IPS-11a (cell line): Measurements from ENCODE around the gene TRPM5.

Experiments
- H3K4me3 ChIP-seq: one replicate; pipeline ENCODE4 v1.5.1; 2013; ENCODE audit warnings: low read depth, low read length, control low read depth

TRPM5 gene

DNA sequence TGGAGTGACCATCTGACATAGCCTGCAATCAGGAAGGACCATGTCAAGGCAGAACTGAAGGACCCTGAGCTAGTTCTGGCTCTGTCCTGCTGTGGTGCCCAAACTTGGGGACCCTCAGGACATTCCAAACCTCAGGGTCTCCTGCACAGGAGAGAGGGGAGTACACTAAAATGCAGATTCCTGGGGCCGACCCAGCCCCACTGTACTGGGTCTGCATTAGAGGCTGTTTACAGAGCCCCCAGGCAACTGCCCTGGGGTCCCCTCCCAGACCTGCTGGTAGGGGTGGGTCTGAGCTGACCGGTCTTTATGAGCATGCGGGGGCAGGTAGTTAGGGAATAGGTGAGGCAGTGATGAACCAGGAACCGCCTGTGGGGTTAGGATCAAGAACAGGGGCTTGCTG lies 6.8 kb downstream of the TRPM5 start:
- no peak overlapping the region for H3K4me3 ChIP-seq

DNA sequence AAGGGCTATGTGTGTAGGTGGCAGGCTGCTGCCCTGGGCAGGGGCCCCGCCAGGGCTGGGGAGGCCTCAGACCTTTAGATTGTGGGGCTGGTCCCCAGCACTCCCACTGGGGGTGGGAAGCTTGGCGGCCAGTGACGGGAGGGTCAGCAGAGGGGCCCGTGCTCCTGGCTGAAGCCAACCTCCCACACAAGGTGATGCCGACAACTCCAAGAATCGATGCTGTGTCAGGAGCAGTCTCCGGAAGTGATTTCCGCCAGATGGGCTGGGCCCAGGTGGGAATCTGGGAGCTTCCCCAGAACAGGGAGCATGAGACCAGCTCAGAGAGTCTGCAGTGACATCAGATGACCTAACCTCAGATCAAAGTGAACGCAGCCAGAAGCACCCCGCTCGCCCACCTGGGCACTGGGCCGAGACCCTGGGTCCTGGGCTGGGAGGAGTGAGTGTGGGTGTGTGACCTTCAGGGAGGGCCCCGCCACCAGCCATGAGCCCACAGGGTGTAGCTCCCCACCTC lies 7.7 kb downstream of the TRPM5 start:
- no peak overlapping the region for H3K4me3 ChIP-seq

DNA sequence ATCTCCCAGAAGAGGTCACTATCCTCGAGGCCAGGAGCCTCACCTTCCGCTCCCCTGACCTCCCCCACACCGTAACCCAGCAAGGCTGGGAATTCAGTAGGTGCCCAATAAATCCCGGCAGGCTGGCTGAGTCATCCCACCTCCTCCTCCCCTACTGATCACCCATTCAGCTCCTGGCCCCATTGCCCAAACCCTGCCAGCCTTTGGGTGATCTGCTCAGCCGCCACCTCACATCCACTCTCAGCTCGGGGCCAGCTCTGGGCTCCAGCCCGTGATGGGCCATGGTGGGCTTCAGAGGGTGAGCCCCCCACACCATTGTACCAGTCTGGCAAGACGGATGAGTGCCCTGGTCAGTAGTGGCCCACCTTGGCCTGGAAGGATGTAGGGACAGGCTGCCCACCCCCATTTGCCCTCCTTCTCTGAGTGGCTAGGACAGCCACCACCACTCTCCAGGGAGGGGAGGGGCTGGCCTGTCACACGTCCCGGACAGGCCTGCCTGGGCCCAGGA lies 8.2 kb downstream of the TRPM5 start:
- no peak overlapping the region for H3K4me3 ChIP-seq

DNA sequence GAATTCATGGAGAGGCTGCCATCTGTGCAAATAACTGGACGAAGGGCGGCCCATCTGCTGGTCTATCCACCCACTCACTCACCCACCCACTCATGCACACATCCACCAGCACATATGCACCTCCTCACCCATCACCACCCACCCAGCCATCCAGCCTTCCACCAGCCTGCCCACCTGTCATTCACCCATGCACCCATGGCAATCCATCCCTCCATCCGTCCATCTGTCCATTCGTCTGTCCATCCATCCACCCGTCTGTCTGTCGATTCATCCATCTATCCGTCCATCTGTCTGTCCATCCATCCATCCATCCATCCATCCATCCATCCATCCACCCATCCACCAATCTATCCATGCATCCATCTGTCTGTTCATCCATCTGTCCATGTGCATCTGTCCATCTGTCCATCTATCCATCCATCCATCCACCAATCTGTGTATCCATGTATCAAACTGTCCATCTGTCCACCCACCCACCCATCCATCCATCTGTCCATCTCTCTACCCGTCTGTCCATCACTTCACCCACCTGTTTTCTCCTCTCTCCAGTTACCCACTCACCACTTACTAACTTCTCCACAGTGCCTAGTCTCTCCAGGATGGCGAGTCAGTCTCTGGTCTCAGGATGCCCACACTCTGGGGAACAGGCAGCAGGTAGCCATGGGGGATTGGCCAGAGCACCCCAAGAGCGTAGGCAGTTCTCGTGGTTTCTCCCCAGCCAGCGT lies 8.9 kb downstream of the TRPM5 start:
- no peak overlapping the region for H3K4me3 ChIP-seq

DNA sequence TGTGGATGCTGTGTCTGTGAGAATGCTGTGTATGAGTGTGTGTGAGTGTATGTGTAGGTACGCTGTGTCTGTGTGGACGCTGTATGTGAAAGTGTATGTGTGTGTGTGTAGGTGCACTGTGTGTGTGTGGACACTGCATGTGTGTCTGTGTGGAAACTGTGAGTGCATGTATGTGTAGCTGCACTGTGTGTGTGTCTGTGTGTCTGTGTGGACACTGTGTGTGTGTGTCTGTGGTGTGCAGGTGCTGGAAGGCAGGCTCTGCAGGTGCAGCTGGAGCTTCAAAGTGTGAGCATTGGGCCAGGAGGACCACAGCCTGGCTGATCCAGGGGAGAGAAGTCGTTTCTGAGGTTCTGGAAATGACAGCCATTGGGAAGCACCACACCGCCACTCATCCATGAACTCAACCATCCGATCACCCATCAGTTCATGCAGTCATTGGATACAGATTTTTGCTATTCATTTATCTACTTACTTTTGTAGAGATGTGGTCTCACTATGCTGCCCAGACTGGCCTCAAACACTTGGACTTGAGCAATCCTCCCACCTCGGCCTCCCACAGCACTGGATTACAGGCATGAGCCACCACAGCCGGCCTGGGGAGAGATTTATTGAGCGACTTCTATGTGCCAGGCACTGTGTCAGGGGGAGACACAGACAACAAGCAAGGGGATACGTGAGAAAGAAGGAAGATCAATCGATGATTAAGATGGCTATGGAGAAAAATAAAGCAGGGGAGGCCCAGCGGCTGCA lies 9.6 kb downstream of the TRPM5 start:
- no peak overlapping the region for H3K4me3 ChIP-seq

DNA sequence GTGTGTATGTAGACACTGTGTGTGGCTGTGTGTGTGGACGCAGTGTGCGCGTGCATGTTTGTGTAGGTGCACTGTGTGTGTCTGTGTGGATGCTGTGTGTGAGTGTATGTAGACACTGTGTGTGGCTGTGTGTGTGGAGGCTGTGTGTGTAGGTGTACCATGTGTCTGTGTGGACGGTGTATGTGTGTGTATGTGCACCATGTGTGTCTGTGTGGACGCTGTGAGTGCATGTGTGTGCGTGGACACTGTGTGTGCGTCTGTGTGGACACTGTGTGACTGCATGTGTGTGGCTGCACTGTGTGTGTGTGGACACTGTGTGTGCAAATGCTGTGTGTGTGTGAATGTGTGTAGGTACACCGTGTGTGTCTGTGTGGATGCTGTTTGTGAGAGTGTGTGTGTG lies 10.3 kb downstream of the TRPM5 start:
- no peak overlapping the region for H3K4me3 ChIP-seq

DNA sequence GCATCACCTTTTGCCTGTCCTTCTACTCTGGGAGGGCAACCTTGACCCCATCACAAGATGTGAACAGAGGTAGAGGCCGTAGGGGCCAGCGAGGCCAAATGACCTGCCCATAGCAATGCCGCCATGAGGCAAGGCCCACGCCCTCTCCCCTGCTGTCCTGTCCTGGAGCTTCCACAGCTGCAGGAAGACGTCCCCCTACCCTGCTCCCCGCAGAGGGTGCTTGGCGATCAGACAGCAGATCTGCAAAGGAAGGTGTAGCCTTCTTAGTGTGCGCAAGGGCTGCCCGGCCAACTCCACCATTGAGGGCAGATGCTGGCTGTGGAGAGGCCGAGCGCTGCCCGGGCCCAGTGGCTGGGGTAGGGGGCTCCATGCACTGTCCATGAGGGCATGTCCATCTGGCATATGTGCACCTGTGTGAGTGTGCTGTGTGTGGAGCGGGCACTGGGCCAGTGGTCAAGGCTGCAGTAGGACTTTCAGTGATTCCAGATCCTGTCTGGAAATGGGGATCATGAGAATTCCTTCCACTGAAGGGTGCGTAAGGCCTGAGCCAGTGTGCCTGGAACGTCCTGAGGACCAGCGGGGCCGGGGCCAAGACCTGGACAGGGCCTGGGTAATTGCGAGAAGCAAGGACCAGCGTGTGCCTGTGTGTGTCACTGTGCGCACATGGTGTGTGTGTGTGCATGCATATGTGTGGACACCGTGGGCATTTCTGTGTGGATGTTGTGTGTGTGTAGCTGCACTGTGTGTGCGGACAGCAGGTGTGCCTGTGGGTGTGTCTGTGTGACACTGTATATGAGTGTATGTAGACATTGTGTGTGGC lies 11.0 kb downstream of the TRPM5 start:
- H3K4me3 ChIP-seq, result no peak overlapping the region

DNA sequence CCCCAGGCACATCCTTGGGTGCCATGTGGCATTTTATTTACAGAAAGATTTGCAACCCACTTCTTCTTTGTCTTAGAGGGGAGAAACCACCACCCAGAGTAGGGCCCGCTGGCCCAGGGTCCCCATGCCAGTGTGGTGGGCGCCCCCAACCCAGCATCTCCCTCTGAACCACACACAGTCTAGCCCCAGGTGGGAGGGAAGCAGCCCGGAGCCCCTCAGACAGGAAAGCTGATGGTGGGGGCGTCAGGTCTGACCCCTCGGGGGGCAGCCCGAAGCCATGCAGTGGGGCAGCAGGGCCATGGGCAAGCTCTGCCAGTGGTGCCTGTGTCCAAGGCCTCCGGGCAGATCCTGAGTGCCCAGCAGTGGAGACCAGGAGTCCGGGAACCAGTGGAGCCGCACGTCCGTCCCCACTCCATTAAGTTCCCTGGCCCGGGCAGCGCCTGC lies 11.7 kb downstream of the TRPM5 start:
- no peak overlapping the region for H3K4me3 ChIP-seq

DNA sequence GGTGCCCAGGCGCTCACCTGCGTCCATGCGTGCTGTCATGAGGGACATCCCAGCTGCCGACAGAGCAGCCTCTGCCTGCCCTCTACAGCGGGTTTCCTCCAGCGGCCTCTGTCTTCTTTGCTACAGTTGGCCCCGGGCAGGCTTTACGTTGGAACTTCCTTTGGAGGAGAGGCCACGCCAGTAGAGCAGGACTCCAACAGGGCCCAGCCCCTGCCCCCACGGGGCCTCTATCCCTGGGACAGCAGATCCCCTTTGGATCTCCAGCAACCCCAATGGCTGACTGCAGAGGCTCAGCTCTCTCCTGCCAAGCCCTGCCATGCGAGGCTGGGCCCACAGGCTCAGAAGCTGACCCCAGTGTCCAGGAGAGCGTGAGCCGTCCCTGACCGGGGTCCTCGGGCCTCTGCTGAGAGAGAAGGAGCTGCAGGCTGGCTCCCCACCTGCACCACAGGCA lies 12.1 kb downstream of the TRPM5 start:
- H3K4me3 ChIP-seq, result no peak overlapping the region

DNA sequence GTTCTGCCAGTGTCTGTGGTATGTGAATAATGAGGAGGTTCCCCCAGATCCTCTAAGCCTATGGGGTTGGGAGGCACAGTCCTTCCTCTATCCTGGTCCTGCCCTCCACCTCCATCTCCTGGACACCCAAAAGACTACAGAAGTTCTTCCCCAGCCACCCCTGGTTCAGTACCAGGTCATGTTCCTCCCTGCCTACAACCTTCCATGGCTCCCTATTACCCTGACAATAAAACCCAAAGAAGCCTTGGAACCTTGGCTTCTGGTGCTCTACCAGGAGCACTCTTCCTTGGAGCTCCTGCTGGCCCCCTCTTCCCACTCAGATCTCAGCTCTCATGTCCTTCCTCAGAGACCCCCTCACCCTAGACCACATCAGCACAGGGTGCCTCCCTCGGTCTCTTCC lies 12.9 kb downstream of the TRPM5 start:
- no peak overlapping the region for H3K4me3 ChIP-seq

DNA sequence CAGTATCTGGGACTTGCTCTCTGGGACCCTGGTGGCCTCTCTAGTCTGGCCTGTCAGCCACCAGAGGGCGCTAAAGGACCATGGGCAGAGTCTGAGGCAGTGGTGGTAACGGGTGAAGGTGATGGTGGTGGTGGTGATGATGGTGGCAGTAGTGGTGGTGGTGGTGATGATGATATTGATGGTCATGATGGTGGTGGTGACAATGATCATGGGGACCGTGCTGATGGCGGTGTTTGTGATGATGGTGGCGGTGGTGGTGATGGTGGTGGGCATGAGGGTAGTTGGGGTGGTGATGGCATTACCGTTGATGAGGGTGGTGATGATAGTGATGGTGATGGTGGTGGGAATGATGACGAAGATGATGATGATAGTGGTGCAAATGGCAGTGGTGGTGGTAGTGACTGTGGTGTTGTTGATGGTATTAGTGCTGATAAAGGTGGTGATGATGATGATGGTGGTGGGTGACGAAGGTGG lies 16.0 kb downstream of the TRPM5 start:
- H3K4me3 ChIP-seq, result no peak overlapping the region

DNA sequence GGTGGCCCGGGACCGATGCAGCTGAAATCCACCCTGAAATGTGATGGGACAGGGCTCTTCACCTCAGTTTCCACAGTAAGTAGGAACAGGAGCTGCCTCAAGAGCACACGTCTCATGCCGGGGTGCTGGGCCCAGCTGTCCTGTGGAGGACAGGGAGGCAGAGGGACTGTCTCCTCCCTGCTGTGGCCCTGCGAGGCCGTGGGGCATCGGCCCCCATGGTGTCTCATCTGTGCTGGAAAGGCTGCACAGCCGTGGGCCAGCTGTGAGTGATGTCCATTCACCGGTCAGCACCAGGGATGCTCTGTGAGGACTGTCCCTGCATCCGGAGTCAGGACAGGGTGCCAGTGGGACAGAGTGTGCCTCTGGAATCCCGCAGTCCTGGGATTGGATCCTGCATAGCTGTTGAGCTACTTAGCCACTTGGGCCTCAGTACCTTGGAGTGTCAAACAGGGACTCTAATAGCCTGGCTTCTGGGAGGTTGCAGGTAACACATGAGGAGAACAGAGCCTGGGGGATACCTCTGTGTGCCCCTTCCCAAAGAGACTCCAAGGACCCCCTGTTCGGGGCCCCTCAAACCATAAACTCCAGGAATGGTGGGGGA lies 16.5 kb downstream of the TRPM5 start:
- H3K4me3 ChIP-seq, result no peak overlapping the region

DNA sequence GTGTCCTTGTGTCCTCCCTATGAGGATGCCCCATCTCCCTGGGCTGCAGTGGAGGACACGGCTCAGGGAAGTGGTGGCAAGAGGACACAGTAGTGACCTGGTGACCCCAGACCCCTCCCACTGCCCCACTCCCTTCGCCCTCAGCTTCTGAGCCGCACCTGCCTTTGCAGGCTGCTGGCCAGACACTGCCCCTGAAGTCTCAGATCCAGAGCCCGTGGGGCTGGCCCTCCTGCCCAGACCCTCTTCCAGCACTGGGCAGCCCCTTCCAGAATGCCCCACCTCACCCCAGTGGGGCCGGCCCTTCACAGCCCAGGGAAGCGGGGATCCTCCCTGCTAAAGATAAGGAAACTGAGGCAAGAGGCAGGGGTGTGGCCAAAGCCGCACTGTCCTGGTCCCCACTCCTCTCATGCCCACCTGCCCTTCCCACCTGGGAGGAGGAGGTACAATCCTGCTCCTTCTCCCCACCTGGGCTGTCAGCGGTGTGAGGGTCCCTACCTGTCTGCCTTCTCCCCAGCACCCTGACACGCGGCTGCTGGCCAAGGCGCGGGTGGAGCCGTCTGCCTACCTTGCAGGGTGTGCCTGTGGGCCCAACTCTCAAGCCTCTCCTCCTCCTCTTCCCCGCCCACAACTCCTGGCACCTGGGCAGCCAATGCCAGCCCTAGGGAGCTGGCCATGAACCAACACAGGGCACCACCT lies 17.3 kb downstream of the TRPM5 start:
- H3K4me3 ChIP-seq, result no peak overlapping the region

DNA sequence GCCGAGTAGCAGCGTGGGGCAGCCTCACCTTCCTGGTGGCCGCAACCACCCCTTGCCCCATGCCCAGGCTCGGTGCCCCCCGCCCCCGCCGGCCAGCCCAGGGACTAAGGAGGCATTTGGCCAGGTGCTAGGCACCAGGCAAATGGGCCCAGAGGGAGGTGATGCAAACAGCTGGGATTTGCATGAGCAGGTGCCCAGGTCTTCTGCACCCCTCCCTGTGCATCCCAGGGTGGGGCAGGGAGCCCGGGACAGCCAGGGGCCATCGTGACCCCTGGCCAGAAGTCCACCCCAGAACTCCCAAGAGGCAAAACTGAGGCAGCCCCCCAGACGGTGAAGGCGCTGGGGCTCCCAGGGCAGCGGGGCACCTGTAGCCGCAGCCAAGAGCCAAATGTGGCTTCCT lies 18.1 kb downstream of the TRPM5 start:
- H3K4me3 ChIP-seq, result no peak overlapping the region

DNA sequence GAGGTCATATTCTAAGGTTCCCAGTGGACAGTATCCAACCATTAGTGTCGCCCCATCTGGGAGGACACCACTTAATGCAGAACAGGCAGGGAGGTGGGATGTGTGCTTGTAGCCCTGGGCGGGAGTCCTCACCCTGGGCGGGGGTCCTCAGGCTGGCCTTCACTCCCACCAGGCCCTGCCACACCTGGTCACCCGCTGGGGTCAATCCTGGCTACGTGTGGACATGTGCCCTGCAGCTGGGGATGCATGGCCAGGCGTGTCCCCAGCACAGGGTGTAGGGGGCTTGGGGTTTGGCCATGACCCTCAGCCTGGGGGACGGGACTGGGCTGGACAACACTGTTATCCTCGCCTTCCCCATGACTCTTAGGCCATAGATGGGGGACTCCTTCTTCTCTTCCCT lies 18.8 kb downstream of the TRPM5 start:
- H3K4me3 ChIP-seq, result no peak overlapping the region

DNA sequence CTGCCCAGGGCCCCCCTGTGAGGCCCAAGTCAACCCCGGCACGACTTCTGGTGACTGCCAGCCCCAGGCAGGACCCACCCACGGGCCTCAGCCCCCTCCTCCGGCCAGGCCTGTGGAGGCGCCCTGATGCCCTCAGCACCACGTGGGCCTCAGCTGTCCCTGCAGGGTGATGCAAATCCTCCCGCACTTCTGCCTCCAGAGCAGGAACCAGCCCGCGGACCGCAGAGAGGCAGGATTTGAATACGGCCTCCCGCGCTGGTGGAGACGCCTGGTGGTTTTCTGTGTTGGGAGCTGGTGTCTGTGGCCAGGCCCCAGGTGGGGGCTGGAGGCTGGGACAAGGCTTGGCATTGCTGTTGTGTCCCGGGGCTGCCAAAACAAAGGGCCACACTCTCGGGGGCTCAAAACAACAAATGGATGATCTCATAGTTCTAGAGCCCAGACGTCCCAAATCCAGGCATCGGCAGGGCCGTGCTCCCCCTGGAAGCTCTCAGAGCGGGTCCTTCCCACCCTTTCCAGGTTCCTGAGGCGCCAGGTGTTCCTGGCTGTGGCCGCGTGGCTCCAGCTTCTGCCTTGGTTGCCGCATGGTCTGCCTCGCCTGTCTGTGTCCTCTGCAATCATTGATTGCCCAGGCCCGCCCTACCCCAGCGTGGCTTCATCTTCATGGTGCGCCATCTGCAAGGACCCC lies 19.4 kb downstream of the TRPM5 start:
- no peak overlapping the region for H3K4me3 ChIP-seq

DNA sequence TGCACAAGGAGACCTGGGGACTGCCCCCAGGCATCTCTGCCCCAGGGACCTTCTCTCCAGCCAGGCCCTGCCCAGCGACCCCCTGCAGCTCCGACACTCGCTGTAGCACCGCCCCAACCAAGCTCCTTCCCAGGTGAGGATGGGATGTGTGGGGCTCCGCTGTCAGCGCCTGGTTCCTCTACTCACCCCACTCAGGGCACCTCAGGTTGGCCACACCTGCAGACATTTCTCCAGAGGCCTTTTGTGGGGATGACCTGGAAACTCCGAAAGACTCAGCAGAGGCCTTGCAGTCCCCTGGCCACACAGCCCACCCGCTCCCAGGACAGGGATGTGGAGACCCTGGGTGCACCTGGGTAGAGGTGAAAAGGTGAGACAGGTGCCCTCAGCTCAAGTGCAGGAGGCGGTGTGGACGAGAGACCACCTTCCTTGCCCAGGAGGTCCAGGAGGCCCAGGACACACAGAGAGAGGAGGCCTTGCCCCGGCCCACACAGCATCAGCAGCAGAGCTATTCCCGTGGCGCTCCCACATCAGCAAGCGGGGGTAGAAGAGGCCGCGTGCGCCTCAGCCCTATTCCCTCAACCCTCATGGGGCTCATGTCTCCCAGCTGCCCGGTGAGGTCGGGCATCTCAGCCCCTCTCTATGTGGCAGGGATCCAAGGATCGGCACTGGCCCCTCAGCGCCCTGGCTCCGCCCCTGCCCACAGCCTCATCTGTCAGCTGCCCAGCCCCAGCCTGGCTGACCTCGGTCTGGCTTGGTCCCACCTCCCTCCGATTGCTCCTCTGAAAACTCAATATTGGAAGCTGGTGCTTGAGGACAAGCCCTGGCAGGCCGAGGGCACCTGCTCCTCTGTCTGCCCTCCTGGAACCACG lies 20.9 kb downstream of the TRPM5 start:
- no peak overlapping the region for H3K4me3 ChIP-seq

DNA sequence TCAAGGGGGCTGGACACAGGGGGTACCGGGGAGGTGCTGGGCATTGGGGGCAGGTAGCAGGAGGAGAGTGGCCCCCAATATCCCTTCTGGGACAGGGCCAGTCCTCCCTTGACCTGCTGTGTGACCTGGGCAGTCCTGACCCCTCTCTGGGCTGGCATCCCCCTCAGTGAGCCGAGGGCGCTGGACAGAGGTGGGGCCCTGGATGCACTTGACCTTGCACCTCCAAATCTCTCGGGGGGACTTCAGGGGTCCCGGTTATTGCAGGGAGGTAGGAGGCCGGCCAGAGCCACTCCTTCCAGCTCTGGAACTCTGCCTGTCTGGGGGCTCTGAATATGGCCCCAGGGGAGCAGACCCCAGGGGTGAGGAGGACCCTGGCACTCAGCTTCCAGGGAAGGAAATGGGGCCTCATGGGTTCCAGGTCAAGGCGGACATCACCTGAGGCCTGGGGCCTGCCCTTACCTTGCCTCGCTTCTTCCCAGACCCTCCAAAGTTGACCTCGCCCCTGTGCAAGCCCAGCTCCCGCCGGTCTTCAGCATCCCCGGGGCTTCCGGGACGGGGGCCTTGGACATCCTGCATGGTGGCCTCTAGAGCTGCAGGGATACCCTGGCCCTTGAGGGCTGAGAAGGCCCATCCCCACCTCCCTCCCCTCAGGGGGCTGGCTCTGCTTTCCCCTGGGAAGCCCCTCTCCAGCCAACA lies 21.7 kb downstream of the TRPM5 start:
- H3K4me3 ChIP-seq, result no peak overlapping the region
